ENCODE measurements around the gene CCDC106.

DNA sequence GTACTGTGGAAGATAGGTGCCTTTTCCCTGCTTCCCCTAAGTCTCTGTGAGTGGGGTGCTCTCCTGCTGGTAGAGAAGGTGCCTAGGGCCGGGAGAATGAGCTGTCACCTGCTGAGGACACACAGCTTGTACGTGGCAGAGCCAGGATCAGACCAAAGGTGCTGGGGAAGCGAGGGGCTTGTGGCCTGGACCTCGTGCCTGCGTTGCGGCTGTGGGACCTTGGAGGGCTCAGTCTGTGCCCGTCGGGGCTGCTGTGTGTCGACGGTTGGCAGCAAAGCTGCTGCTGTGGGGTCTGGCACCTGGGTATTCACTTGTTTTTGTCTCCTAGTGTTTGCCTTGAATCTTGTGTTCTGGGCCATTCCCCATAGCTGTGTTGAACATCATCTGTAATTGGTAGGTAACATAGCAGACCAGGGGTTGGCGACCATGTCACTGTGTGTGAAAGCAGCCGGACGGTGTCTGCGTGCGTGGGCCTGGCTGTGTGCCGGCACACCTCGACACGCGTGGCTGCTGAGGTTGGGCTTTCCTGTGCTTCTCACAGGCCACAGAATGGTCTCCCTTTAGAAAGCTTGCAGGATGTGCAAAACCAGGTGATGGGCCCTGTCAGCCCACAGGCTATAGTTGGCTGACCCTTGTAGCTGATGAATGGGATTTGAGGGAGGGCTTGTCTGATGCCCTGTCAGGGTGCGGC is 16.0 kb downstream of the CCDC106 start:
- TF ChIP-seq POLR2A (IDR thresholded peaks at IDR 0.05), result no peak
- TF ChIP-seq, protein P1, sequence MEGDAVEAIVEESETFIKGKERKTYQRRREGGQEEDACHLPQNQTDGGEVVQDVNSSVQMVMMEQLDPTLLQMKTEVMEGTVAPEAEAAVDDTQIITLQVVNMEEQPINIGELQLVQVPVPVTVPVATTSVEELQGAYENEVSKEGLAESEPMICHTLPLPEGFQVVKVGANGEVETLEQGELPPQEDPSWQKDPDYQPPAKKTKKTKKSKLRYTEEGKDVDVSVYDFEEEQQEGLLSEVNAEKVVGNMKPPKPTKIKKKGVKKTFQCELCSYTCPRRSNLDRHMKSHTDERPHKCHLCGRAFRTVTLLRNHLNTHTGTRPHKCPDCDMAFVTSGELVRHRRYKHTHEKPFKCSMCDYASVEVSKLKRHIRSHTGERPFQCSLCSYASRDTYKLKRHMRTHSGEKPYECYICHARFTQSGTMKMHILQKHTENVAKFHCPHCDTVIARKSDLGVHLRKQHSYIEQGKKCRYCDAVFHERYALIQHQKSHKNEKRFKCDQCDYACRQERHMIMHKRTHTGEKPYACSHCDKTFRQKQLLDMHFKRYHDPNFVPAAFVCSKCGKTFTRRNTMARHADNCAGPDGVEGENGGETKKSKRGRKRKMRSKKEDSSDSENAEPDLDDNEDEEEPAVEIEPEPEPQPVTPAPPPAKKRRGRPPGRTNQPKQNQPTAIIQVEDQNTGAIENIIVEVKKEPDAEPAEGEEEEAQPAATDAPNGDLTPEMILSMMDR (IDR thresholded peaks at IDR 0.05), result no peak

All from vagina (tissue), 2 donors.